Putamen (tissue), 1 donor: ENCODE data around the gene UBA3.

ENCODE experiments used
- DNase-seq: peaks from one replicate; pipeline ENCODE4 v3.0.0-alpha.2; 2016; ENCODE audit warnings: low spot score

UBA3 gene

GRCh38 chr3:69065318-69065964 is 14.7 kb downstream of the UBA3 start:
- no peak for DNase-seq

GRCh38 chr3:69063636-69064035 is 16.5 kb downstream of the UBA3 start:
- DNase-seq = no peak

DNA sequence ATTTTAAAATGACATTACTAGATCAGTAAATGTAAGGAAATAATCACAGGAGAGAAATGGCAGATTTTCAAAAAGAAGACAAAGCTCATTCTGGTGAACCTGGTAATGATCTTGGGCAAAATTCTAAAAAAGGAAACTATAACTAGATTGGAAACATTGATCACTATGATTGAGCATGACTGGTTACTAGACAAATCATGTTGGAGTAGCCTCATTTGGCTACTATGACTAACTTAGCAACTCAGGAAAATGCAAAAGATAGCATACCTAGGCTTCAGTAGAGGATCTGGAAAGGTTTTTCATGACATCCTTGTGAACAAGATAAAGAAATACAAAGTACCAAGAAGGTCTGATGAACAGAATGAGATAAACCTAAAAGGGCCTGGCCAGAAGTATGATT is 20.5 kb downstream of the UBA3 start:
- no peak for DNase-seq

GRCh38 chr3:69058947-69059224 is 21.3 kb downstream of the UBA3 start:
- DNase-seq = no peak

GRCh38 chr3:69058180-69058946 is 21.8 kb downstream of the UBA3 start:
- DNase-seq = no peak

GRCh38 chr3:69052472-69052898 is 27.7 kb downstream of the UBA3 start:
- no peak for DNase-seq

DNA sequence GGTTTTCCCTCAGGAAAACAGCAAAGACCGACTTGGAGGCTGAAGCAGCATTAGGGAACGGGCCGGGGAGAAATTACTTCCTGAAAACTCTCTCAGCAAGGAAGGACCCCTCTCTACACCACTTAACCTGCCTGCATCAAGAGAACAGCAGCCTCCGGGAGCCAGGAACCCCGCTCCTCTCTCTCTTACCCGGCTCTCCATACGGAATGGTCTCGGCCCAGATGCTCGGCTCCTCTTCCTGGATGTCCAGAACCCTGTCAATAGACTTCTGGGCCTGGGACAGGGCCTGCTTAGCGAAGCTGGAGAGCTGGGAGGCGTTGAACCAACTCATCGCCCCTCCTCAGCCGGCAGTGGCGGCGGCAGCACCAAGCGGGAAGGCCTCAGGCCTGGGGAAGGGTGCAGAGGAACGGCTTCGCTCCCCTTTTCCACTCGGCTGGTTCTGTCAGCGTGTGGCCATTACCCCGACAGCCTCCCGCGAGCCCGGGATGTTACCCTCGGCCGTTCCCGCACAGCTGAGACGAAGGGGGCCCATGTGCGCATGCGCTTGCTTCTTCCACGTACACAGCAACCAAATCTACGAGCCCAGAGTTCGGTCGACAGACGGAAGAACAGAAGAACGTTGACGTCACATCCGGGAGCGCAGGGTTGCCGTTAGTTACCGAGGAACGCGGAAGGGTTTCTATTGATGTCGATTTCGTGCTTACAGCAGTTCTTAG is 28.3 kb downstream of the UBA3 start, which contains the start of gene TMF1:
TMF1 (minus strand) TSS at position 578 of the 716 bp plus-strand sequence; CDS start at position 331, 247 bp downstream.
- DNase-seq = peak; percentile 98

- DNase-seq = no peak
These were observed 31.2 kb downstream of the UBA3 start for GRCh38 chr3:69048990-69049389.

GRCh38 chr3:69044608-69045007 is 35.6 kb downstream of the UBA3 start:
- no peak for DNase-seq

DNA sequence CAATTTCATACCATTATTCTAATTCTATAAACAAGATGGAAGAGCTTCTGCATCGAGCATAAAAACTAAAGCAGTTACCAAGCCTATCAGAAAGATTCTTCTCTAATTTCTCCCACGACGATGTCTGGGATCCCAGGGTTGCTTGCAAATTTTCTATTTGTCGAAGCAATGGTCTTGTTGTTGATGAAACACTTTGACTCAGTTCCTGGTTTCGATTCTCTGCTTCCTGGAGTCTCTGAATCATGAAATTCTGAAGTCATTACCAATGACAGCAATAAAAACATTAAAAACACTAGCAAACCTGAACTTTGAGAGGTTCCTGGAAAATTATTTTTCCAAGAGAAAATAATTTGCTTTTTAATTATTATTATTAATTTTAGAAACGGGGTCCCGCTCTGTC is 46.7 kb downstream of the UBA3 start:
- no peak for DNase-seq

GRCh38 chr3:69032737-69033136 is 47.4 kb downstream of the UBA3 start:
- DNase-seq = no peak

- no peak for DNase-seq
These were observed 48.0 kb downstream of the UBA3 start for GRCh38 chr3:69032142-69032541.

DNA sequence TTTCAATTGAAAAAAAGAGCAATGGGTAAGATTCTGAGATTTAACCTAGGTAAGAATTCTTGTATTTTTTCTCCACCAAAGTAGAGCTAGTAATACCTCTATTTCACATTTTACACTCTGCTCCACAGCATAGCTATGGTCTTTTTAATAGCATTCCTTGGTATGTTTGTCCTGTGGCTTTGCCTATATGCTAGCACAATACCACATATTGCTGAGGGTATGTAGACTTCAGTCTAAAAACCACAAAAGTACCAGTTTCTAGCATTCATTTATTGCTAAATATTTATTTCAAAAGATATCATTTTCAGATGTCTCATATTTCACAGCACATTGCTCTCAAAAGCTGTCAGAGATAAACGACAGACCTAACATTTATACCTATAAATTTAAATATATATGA is 48.5 kb downstream of the UBA3 start:
- DNase-seq = no peak

DNA sequence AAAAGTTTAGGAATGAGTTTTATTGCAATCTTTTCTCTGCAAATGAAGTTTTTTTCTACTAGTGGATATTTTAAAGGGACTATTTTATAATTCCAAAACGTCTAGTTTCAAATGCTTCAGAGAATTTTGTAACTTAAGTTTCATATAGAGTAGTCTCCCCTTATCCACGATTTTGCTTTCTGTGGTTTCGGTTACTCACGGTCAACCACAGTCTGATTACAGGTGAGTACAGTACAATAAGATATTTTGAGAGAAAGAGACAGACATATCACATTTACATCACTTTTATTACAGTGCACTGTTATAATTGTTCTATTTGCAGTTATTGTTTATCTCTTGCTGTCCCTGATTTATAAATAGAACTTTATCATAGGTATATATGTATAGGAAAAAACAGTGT is 59.3 kb downstream of the UBA3 start:
- DNase-seq = no peak

- DNase-seq = no peak
These were observed 59.7 kb downstream of the UBA3 start for GRCh38 chr3:69020424-69020823.

DNA sequence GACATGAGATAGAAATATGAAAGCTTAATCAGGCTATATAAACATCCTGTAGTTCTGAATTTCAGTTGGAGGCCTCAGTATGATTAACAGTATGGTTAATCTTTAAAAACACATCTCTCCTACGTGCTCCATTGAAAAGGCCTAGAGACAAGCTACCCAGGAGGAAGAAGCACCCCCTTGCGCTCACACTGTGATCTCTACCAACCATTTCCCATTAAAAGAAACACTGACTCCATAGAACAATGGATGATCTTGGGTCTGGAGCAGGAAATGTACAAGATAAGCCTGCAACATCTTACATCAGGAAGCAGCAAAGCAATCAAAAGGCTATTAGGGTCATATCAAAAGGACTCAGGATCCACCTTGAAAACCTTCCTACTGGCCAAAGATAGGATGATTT is 63.3 kb downstream of the UBA3 start:
- no peak for DNase-seq

DNA sequence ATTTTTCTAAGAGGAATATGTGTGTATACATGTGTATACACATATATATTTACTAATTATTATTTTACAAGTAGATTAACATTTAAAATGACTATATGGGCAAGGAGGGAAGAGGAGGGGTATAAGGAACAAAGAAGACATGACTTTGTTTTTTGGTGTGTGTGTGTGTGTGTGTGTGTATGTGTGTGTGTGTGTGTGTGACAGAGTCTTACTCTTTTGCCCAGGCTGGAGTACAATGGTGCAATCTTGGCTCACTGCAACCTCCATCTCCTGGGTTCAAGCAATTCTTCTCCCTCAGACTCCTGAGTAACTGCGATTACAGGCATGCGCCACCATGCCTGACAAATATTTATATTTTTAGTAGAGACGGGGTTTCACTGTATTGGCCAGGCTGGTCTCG is 64.1 kb downstream of the UBA3 start:
- no peak for DNase-seq

GRCh38 chr3:69014022-69014580 is 66.1 kb downstream of the UBA3 start:
- DNase-seq = no peak

GRCh38 chr3:69013253-69014021 is 66.7 kb downstream of the UBA3 start, which contains the start of gene EOGT:
Gene EOGT (minus strand): TSS chr3:69013684. CDS start chr3:69009846, 3,838 bp downstream.
- DNase-seq = peak; percentile 77

GRCh38 chr3:69012800-69013252 is 67.3 kb downstream of the UBA3 start:
- DNase-seq = no peak

DNA sequence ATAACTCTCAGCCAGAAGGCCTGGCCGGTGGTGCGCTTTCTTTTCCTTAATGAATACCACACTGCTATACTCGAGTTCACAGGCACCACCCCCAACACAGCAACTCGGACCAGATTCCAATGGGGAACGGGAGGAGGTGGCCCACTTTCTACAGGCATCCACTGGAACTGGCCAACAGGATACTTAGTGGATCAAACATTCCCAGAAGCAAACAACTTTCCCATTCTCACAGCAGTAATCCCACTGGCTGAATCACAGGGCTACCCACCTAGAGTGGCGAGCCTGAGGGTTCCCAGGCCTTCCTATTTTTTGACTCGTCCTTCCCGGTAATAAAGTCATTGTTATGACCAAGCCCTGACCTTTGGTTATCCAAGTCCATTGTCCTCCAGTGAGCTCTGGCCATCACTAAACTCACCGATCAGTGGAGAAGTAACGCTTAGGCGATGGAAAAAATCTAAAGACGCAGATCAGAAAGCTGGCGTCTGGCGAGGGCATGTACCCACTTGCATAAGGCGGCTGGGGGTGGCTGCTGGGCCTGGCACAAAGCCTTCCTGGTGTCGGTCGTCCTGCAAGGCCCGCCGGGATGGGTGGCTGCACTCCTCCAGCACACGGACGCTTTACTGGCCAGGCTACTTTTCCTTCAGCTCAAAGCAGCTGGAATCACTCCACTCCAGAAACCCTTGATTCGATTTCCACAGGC is 67.9 kb downstream of the UBA3 start:
- no peak for DNase-seq
